ENCODE results near the gene SIX2. TPM values are rescaled to one million over a fixed set of nuclear protein-coding genes. Genes with fewer than 3 reads are reported as not detected.

Gene SIX2
- total RNA-seq, 4 donors from 2014 or later, result 28.9 to 65.5 (median 50.5) TPM

- H3K27ac ChIP-seq, result no peak overlapping the region
- TF ChIP-seq CTCF (IDR thresholded peaks at IDR 0.05 in 4 of 5, conservative IDR thresholded peaks at IDR 0.05 in 1 of 5) (no peak), POLR2A (IDR thresholded peaks at IDR 0.05) (no peak)
- no peaks in the 10 kb centered on the region for H3K9me3 ChIP-seq
- in situ Hi-C loops (cut with MboI; ENCODE audit: low sequenced_read_pairs in 4 of 4), result no loop called here
- no peak for ATAC-seq
- no peaks in the 10 kb centered on the region for H3K4me1 ChIP-seq
- no peak for DNase-seq
- no peaks in the 10 kb centered on the region for H3K27me3 ChIP-seq
- intact Hi-C loops (cut with DNase I; ENCODE audit: low total_unique reads), result loop anchor here (10.0 kb wide), 1 partner anchor 45 kb away; no protein-coding TSS in a partner anchor
- H3K36me3 ChIP-seq, result no peaks in the 10 kb centered on the region
- no peak overlapping the region for H3K4me3 ChIP-seq
Observed at GRCh38 chr2:45049569-45050336, 40.5 kb upstream of the SIX2 start.

GRCh38 chr2:45047301-45047700, 38.0 kb upstream of the SIX2 start:
- TF ChIP-seq POLR2A (IDR thresholded peaks at IDR 0.05) (no peak), CTCF (IDR thresholded peaks at IDR 0.05 in 4 of 5, conservative IDR thresholded peaks at IDR 0.05 in 1 of 5) (no peak)

GRCh38 chr2:45046786-45047185, 37.5 kb upstream of the SIX2 start:
- in situ Hi-C loops (cut with MboI; ENCODE audit: low sequenced_read_pairs in 4 of 4) (no loop called here), intact Hi-C loops (cut with DNase I; ENCODE audit: low total_unique reads) (loop anchor here (10.0 kb wide), 1 partner anchor 48 kb away; no protein-coding TSS in a partner anchor)

More at GRCh38 chr2:45047301-45047700, 38.0 kb upstream of the SIX2 start:
- H3K9me3 ChIP-seq, result no peaks in the 10 kb centered on the region
- no peak overlapping the region for H3K27ac ChIP-seq
- H3K4me1 ChIP-seq, result no peaks in the 10 kb centered on the region
- no peak overlapping the region for H3K4me3 ChIP-seq
- H3K27me3 ChIP-seq, result no peaks in the 10 kb centered on the region
- intact Hi-C loops (cut with DNase I; ENCODE audit: low total_unique reads) (loop anchor here (10.0 kb wide), 1 partner anchor 48 kb away; no protein-coding TSS in a partner anchor), in situ Hi-C loops (cut with MboI; ENCODE audit: low sequenced_read_pairs in 4 of 4) (no loop called here)
- DNase-seq (no peak), ATAC-seq (no peak)
- H3K36me3 ChIP-seq, result no peaks in the 10 kb centered on the region

GRCh38 chr2:45045706-45046105, 36.5 kb upstream of the SIX2 start:
- DNase-seq (no peak), ATAC-seq (no peak)
- no peaks in the 10 kb centered on the region for H3K27me3 ChIP-seq
- intact Hi-C loops (cut with DNase I; ENCODE audit: low total_unique reads) (loop anchor here (10.0 kb wide), 1 partner anchor 49 kb away; no protein-coding TSS in a partner anchor), in situ Hi-C loops (cut with MboI; ENCODE audit: low sequenced_read_pairs in 4 of 4) (no loop called here)
- H3K36me3 ChIP-seq, result no peaks in the 10 kb centered on the region
- H3K9me3 ChIP-seq, result no peaks in the 10 kb centered on the region
- no peak for TF ChIP-seq CTCF (IDR thresholded peaks at IDR 0.05 in 4 of 5, conservative IDR thresholded peaks at IDR 0.05 in 1 of 5)
- no peak for TF ChIP-seq POLR2A (IDR thresholded peaks at IDR 0.05)
- no peak overlapping the region for H3K4me3 ChIP-seq
- H3K4me1 ChIP-seq, result no peaks in the 10 kb centered on the region
- H3K27ac ChIP-seq, result no peak overlapping the region

More at GRCh38 chr2:45046786-45047185, 37.5 kb upstream of the SIX2 start:
- no peak for TF ChIP-seq CTCF (IDR thresholded peaks at IDR 0.05 in 4 of 5, conservative IDR thresholded peaks at IDR 0.05 in 1 of 5)
- TF ChIP-seq POLR2A (IDR thresholded peaks at IDR 0.05), result no peak
- DNase-seq (no peak), ATAC-seq (no peak)
- Histone ChIP-seq H3K36me3 (no peaks in the 10 kb centered on the region), H3K27me3 (no peaks in the 10 kb centered on the region), H3K27ac (no peak overlapping the region), H3K4me3 (no peak overlapping the region), H3K9me3 (no peaks in the 10 kb centered on the region), H3K4me1 (no peaks in the 10 kb centered on the region)
